GM23338 (cell line): ENCODE measurements around the gene KAT6B.

ENCODE experiments used
- CTCF ChIP-seq, 2 experiments: fragments of 200-600 bp in 1 of 2; sonication (generic) in 1 of 2; conservative IDR thresholded peaks; 2 replicates each; pipeline versions ENCODE4 v1.5.1 to v1.6.1; 2016 to 2017; ENCODE audit warnings: antibody characterized with exemption in 2 of 2, low read depth in 2 of 2, mild to moderate bottlenecking in 2 of 2, moderate library complexity in 1 of 2
- EZH2 ChIP-seq: fragments of 200-600 bp; sonication (generic); IDR thresholded peaks from one replicate; pipeline ENCODE4 v1.8.0; 2017; ENCODE audit warnings: antibody characterized with exemption, mild to moderate bottlenecking, low read depth; ENCODE audit not compliant: unreplicated experiment
- EZH2phosphoT487 ChIP-seq: fragments of 200-600 bp; sonication (generic); IDR thresholded peaks from one replicate; pipeline ENCODE4 v1.8.1; 2018; ENCODE audit warnings: antibody characterized with exemption; ENCODE audit not compliant: unreplicated experiment

- no peak for TF ChIP-seq CTCF (conservative IDR thresholded peaks at IDR 0.05; ENCODE audit: low read depth in 2 of 2)
- TF ChIP-seq EZH2, result no peak
- no peak for TF ChIP-seq EZH2phosphoT487
Observed at GRCh38 chr10:74797550-74797949, 28.9 kb upstream of the KAT6B start.
